ENCODE measurements around the gene RBM28.
"Not testable (repeated sequence)": the region's sequence is repeated elsewhere in the genome, so short reads cannot be mapped to it uniquely, and the experiment has no call there.

Gene RBM28

GRCh38 chr7:128303643-128304042 is 40.1 kb downstream of the RBM28 start:
- Histone ChIP-seq H3K4me1 (no peaks in the 10 kb centered on the region), H3K9me3 (no peaks in the 10 kb centered on the region), H3K36me3 (peaks cover 13 to 66% (median 41%) of the 10 kb centered on the region in 3 donors), H3K4me3 (no peak overlapping the region), H3K27me3 (no peaks in the 10 kb centered on the region), H3K27ac (no peak overlapping the region)
- intact Hi-C loops (cut with DNase I; ENCODE audit: low total_unique reads): no loop called here
- no peak for DNase-seq
- TF ChIP-seq CTCF (IDR thresholded peaks at IDR 0.05): no peak

GRCh38 chr7:128303133-128303532 is 40.6 kb downstream of the RBM28 start:
- H3K27me3 ChIP-seq: no peaks in the 10 kb centered on the region
- no peak for TF ChIP-seq CTCF (IDR thresholded peaks at IDR 0.05)
- no peak overlapping the region for H3K27ac ChIP-seq
- H3K36me3 ChIP-seq: peaks cover 13 to 61% (median 36%) of the 10 kb centered on the region in 3 donors
- intact Hi-C loops (cut with DNase I; ENCODE audit: low total_unique reads): no loop called here
- no peak for DNase-seq
- H3K4me3 ChIP-seq: no peak overlapping the region
- no peaks in the 10 kb centered on the region for H3K4me1 ChIP-seq
- no peaks in the 10 kb centered on the region for H3K9me3 ChIP-seq

- Histone ChIP-seq H3K9me3 (no peaks in the 10 kb centered on the region), H3K27me3 (no peaks in the 10 kb centered on the region), H3K27ac (no peak overlapping the region), H3K4me3 (no peak overlapping the region), H3K36me3 (peaks cover 11 to 51% (median 26%) of the 10 kb centered on the region in 3 donors), H3K4me1 (no peaks in the 10 kb centered on the region)
- no peak for DNase-seq
- no peak for TF ChIP-seq CTCF (IDR thresholded peaks at IDR 0.05)
- intact Hi-C loops (cut with DNase I; ENCODE audit: low total_unique reads): no loop called here
These were observed 41.6 kb downstream of the RBM28 start for GRCh38 chr7:128302139-128302538.

- no peaks in the 10 kb centered on the region for H3K4me1 ChIP-seq
- no peaks in the 10 kb centered on the region for H3K9me3 ChIP-seq
- H3K4me3 ChIP-seq: no peak overlapping the region
- peaks cover 0 to 22% (median 4%) of the 10 kb centered on the region in 3 donors for H3K36me3 ChIP-seq
- no peak for TF ChIP-seq CTCF (IDR thresholded peaks at IDR 0.05)
- no peaks in the 10 kb centered on the region for H3K27me3 ChIP-seq
- DNase-seq: no peak
- no peak overlapping the region for H3K27ac ChIP-seq
- intact Hi-C loops (cut with DNase I; ENCODE audit: low total_unique reads): no loop called here
These were observed 44.5 kb downstream of the RBM28 start for GRCh38 chr7:128299109-128299607.

GRCh38 chr7:128298004-128298403 is 45.7 kb downstream of the RBM28 start:
- H3K4me1 ChIP-seq; H3K27ac ChIP-seq; H3K9me3 ChIP-seq; intact Hi-C loops (cut with DNase I; ENCODE audit: low total_unique reads); DNase-seq; H3K4me3 ChIP-seq; H3K27me3 ChIP-seq: not testable (repeated sequence)
- peaks cover 0 to 11% (median 0%) of the 10 kb centered on the region in 3 donors for H3K36me3 ChIP-seq

GRCh38 chr7:128287556-128287955 is 56.2 kb downstream of the RBM28 start:
- Histone ChIP-seq H3K9me3 (no peaks in the 10 kb centered on the region), H3K27me3 (no peaks in the 10 kb centered on the region), H3K36me3 (peaks cover 0 to 7% (median 5%) of the 10 kb centered on the region in 3 donors), H3K27ac (no peak overlapping the region), H3K4me1 (no peaks in the 10 kb centered on the region), H3K4me3 (no peak overlapping the region)
- TF ChIP-seq CTCF (IDR thresholded peaks at IDR 0.05): no peak
- DNase-seq: no peak
- intact Hi-C loops (cut with DNase I; ENCODE audit: low total_unique reads): no loop called here
